HepG2 (cell line): ENCODE results near the gene CYB5D1. TPM values are rescaled to one million over a fixed set of nuclear protein-coding genes. Genes with fewer than 3 reads are reported as not detected.

Experiments
- ATF1 ChIP-seq: IDR thresholded peaks from 2 replicates; pipeline ENCODE4 v1.6.1; 2016; ENCODE audit warnings: mild to moderate bottlenecking, control low read depth
- ELF3 ChIP-seq: IDR thresholded peaks from 2 replicates; pipeline ENCODE4 v1.6.1; 2016; ENCODE audit warnings: missing genetic modification reagents, missing compliant biosample characterization
- FOXK1 ChIP-seq: sonication (generic); formaldehyde crosslinking; IDR thresholded peaks from 2 replicates; pipeline ENCODE4 v1.4.0; 2020; ENCODE audit warnings: low read depth, missing genetic modification reagents, borderline replicate concordance
- HIVEP1 ChIP-seq: sonication (generic); formaldehyde crosslinking; IDR thresholded peaks from 2 replicates; pipeline ENCODE4 v1.4.0; 2020; ENCODE audit warnings: mild to moderate bottlenecking, missing genetic modification reagents
- HOXA3 ChIP-seq: sonication (generic); formaldehyde crosslinking; IDR thresholded peaks from 2 replicates; pipeline ENCODE4 v1.5.0; 2020; ENCODE audit warnings: missing genetic modification reagents
- KDM5B ChIP-seq: sonication (generic); formaldehyde crosslinking; IDR thresholded peaks from 2 replicates; pipeline ENCODE4 v1.4.0; 2020; ENCODE audit warnings: missing genetic modification reagents, mild to moderate bottlenecking, borderline replicate concordance
- MTA3 ChIP-seq: sonication (generic); formaldehyde crosslinking; IDR thresholded peaks from 2 replicates; pipeline ENCODE4 v1.4.0; 2020; ENCODE audit warnings: missing genetic modification reagents
- PRDM4 ChIP-seq: sonication (generic); formaldehyde crosslinking; IDR thresholded peaks from 2 replicates; pipeline ENCODE4 v1.9.0; 2021; ENCODE audit warnings: missing genetic modification reagents, borderline replicate concordance
- PTBP1 ChIP-seq: fragments of 200-400 bp; formaldehyde crosslinking; IDR thresholded peaks from 2 replicates; pipeline ENCODE4 v1.6.1; 2018; ENCODE audit warnings: low read length, low read depth; ENCODE audit not compliant: poor library complexity, severe bottlenecking
- SKIL ChIP-seq: sonication (generic); formaldehyde crosslinking; IDR thresholded peaks from 2 replicates; pipeline ENCODE4 v1.8.0; 2022; ENCODE audit warnings: missing genetic modification reagents, mild to moderate bottlenecking, moderate library complexity, borderline replicate concordance
- SYNCRIP ChIP-seq: fragments of 200-400 bp; formaldehyde crosslinking; IDR thresholded peaks from 2 replicates; pipeline ENCODE4 v1.6.1; 2018; ENCODE audit warnings: mild to moderate bottlenecking, low read depth, low read length; ENCODE audit not compliant: insufficient read depth
- ZFP36L2 ChIP-seq: sonication (generic); formaldehyde crosslinking; IDR thresholded peaks from 2 replicates; pipeline ENCODE4 v1.4.0; 2020; ENCODE audit warnings: missing genetic modification reagents
- ZMYM4 ChIP-seq: sonication (generic); formaldehyde crosslinking; IDR thresholded peaks from 2 replicates; pipeline ENCODE4 v1.8.1; 2023; ENCODE audit warnings: mild to moderate bottlenecking, missing genetic modification reagents
- ZNF180 ChIP-seq: sonication (generic); formaldehyde crosslinking; IDR thresholded peaks from 2 replicates; pipeline ENCODE4 v1.4.0; 2020; ENCODE audit warnings: low read depth, missing genetic modification reagents, borderline replicate concordance
- ZNF501 ChIP-seq: sonication (generic); formaldehyde crosslinking; IDR thresholded peaks from 2 replicates; pipeline ENCODE4 v1.5.1; 2020; ENCODE audit warnings: mild to moderate bottlenecking, moderate library complexity, missing genetic modification reagents
- ZNF589 ChIP-seq: sonication (generic); formaldehyde crosslinking; conservative IDR thresholded peaks from 2 replicates; pipeline ENCODE4 v1.8.0; 2022; ENCODE audit warnings: mild to moderate bottlenecking, moderate library complexity, missing genetic modification reagents
- ZNF614 ChIP-seq: IDR thresholded peaks from 2 replicates; pipeline ENCODE4 v1.6.1; 2018; ENCODE audit warnings: missing biosample characterization, missing genetic modification reagents, inconsistent platforms, borderline replicate concordance
- ZNF674 ChIP-seq: sonication (generic); formaldehyde crosslinking; IDR thresholded peaks from 2 replicates; pipeline ENCODE4 v1.5.0; 2020; ENCODE audit warnings: low read depth, mild to moderate bottlenecking, missing genetic modification reagents
- ZSCAN5A ChIP-seq: sonication (generic); formaldehyde crosslinking; IDR thresholded peaks from 2 replicates; pipeline ENCODE4 v1.8.0; 2022; ENCODE audit warnings: mild to moderate bottlenecking, missing genetic modification reagents, borderline replicate concordance
- polyA plus RNA-seq, 8 experiments: library from polyadenylated mRNA; depleted of rRNA in 3 of 8; stranded (reverse) in 7 of 8; unstranded in 1 of 8; fragments of >200 nt; fragmentation: Illumina TruSeq in 4 of 8; extraction: Trizol in 4 of 8; gene quantifications; 2 replicates each; pipeline versions ENCODE4 v1.2.1 to v1.2.3, GENCODE V29; 2011 to 2016; ENCODE audit warnings: low read depth in 4 of 8, missing spikeins in 1 of 8, mixed read lengths in 1 of 8; ENCODE audit not compliant: insufficient read depth in 1 of 8
- total RNA-seq, 5 experiments: library from RNA; depleted of rRNA; stranded (reverse); fragments of >200 nt; fragmentation: Illumina TruSeq; extraction: Trizol; gene quantifications; 2 replicates each; pipeline ENCODE4 v1.2.3, GENCODE V29; 2016; ENCODE audit warnings: low read depth in 1 of 5
- TF ChIP-seq, protein P1 (sequence below): IDR thresholded peaks from 2 replicates; pipeline ENCODE4 v1.6.1; 2016; ENCODE audit warnings: low read depth

The CYB5D1 gene
- total and polyA plus RNA-seq, 2 of the 13 experiments (the other 11 are each of a cell fraction or from before 2014, with no cell fraction given) = 8.9 to 17.0 TPM

- TF ChIP-seq PRDM4 (CRISPR knock-in tag) (no peak), ZNF674 (CRISPR knock-in tag) (no peak), ZNF589 (CRISPR knock-in tag) (no peak), SYNCRIP (no peak), ZNF614 (peak; percentile 63; the same call in 1 of the 2 replicates), ELF3 (CRISPR knock-in tag) (peak; percentile 68), SKIL (CRISPR knock-in tag) (no peak), ATF1 (CRISPR knock-in tag) (no peak), PTBP1 (peak; percentile 22), FOXK1 (peak; percentile 39), ZSCAN5A (CRISPR knock-in tag) (no peak), ZNF180 (CRISPR knock-in tag) (no peak), ZFP36L2 (no peak), ZMYM4 (CRISPR knock-in tag) (no peak; the same call in 1 of the 2 replicates), HIVEP1 (CRISPR knock-in tag) (peak; percentile 12; the same call in 1 of the 2 replicates), KDM5B (CRISPR knock-in tag) (peak; percentile 66; the same call in 1 of the 2 replicates), HOXA3 (CRISPR knock-in tag) (peak; percentile 61), ZNF501 (CRISPR knock-in tag) (no peak), MTA3 (no peak)
- TF ChIP-seq, protein P1, sequence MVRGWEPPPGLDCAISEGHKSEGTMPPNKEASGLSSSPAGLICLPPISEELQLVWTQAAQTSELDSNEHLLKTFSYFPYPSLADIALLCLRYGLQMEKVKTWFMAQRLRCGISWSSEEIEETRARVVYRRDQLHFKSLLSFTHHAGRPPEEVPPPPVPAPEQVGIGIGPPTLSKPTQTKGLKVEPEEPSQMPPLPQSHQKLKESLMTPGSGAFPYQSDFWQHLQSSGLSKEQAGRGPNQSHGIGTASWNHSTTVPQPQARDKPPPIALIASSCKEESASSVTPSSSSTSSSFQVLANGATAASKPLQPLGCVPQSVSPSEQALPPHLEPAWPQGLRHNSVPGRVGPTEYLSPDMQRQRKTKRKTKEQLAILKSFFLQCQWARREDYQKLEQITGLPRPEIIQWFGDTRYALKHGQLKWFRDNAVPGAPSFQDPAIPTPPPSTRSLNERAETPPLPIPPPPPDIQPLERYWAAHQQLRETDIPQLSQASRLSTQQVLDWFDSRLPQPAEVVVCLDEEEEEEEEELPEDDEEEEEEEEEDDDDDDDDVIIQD (CRISPR knock-in tag) = no peak
Observed at GRCh38 chr17:7856811-7857712, 741 bp upstream of the CYB5D1 start, which contains the start of gene NAA38 (continued).
